IPS DF 19.7 (cell line): ENCODE results near the gene AGPS.
"Not testable (repeated sequence)": the region's sequence is repeated elsewhere in the genome, so short reads cannot be mapped to it uniquely, and the experiment has no call there.

Source experiments
- DNase-seq: peaks from one replicate; pipeline ENCODE4 v3.0.0-alpha.2; 2013; ENCODE audit warnings: low read depth, low spot score

The AGPS gene

GRCh38 chr2:177471990-177472389 is 79.4 kb downstream of the AGPS start:
- no peak for DNase-seq

- no peak for DNase-seq
Measured at GRCh38 chr2:177474301-177474700, 81.7 kb downstream of the AGPS start.

GRCh38 chr2:177474998-177475397 is 82.4 kb downstream of the AGPS start:
- DNase-seq, result no peak

- no peak for DNase-seq
Measured at GRCh38 chr2:177476897-177477296, 84.3 kb downstream of the AGPS start.

GRCh38 chr2:177478029-177478428 is 85.5 kb downstream of the AGPS start:
- no peak for DNase-seq

GRCh38 chr2:177478907-177479306 is 86.3 kb downstream of the AGPS start:
- DNase-seq, result no peak

GRCh38 chr2:177482195-177482594 is 89.6 kb downstream of the AGPS start:
- no peak for DNase-seq

GRCh38 chr2:177483531-177483930 is 91.0 kb downstream of the AGPS start:
- no peak for DNase-seq

GRCh38 chr2:177484180-177484795 is 91.7 kb downstream of the AGPS start:
- DNase-seq, result no peak

GRCh38 chr2:177485657-177486056 is 93.1 kb downstream of the AGPS start:
- DNase-seq, result not testable (repeated sequence)

- no peak for DNase-seq
Measured at GRCh38 chr2:177489719-177490301, 97.2 kb downstream of the AGPS start.

- DNase-seq, result no peak
Measured at GRCh38 chr2:177495945-177496344, 103.4 kb downstream of the AGPS start.

- DNase-seq, result no peak
Measured at GRCh38 chr2:177496921-177497320, 104.3 kb downstream of the AGPS start.

GRCh38 chr2:177501186-177501585 is 108.6 kb downstream of the AGPS start:
- no peak for DNase-seq

- no peak for DNase-seq
Measured at GRCh38 chr2:177506505-177506904, 113.9 kb downstream of the AGPS start.

GRCh38 chr2:177506998-177507397 is 114.4 kb downstream of the AGPS start:
- no peak for DNase-seq

- DNase-seq, result no peak
Measured at GRCh38 chr2:177516824-177517544, 124.4 kb downstream of the AGPS start.

- no peak for DNase-seq
Measured at GRCh38 chr2:177518754-177519153, 126.2 kb downstream of the AGPS start.

- no peak for DNase-seq
Measured at GRCh38 chr2:177519534-177520115, 127.1 kb downstream of the AGPS start.

- no peak for DNase-seq
Measured at GRCh38 chr2:177520324-177520723, 127.8 kb downstream of the AGPS start.

- no peak for DNase-seq
Measured at GRCh38 chr2:177523781-177524180, 131.2 kb downstream of the AGPS start.

GRCh38 chr2:177525351-177525924 is 132.9 kb downstream of the AGPS start:
- no peak for DNase-seq
